CD8-positive, alpha-beta memory T cell (primary cell): ENCODE results near the gene SPDYE16. TPM values are rescaled to one million over a fixed set of nuclear protein-coding genes. Genes with fewer than 3 reads are reported as not detected.
"Not testable (repeated sequence)": the region's sequence is repeated elsewhere in the genome, so short reads cannot be mapped to it uniquely, and the experiment has no call there.

Experiments used
- CTCF ChIA-PET: fragments of 350-600 bp; sonication (Branson Sonifier 250); formaldehyde crosslinking; loops from one replicate; lab custom pipeline; 2021; ENCODE audit warnings: antibody characterized with exemption; lab: Charles Lee
- POLR2A ChIA-PET: fragments of 350-600 bp; sonication (Branson Sonifier 250); formaldehyde crosslinking; loops from one replicate; lab custom pipeline; 2021; ENCODE audit warnings: antibody characterized with exemption; lab: Charles Lee
- DNase-seq, 5 donors: peaks; one replicate each; pipeline versions ENCODE4 v3.0.0 to v3.0.0-alpha.2; 2020 to 2022; ENCODE audit warnings: mixed read lengths in 1 of 5
- H3K27ac ChIP-seq: one replicate; pipeline ENCODE4 v1.7.0; 2013; ENCODE audit warnings: low read depth, mild to moderate bottlenecking, low read length, moderate library complexity
- H3K27me3 ChIP-seq: 2 replicates; pipeline ENCODE4 v1.7.0; 2013; ENCODE audit warnings: low read length, mild to moderate bottlenecking; ENCODE audit not compliant: insufficient read depth, poor library complexity, severe bottlenecking
- H3K36me3 ChIP-seq: 2 replicates; pipeline ENCODE4 v1.7.0; 2013; ENCODE audit warnings: mild to moderate bottlenecking, low read length, moderate library complexity; ENCODE audit not compliant: insufficient read depth
- H3K4me1 ChIP-seq: 2 replicates; pipeline ENCODE4 v1.7.0; 2013; ENCODE audit warnings: mild to moderate bottlenecking, low read length, moderate library complexity; ENCODE audit not compliant: insufficient read depth
- H3K4me3 ChIP-seq: 2 replicates; pipeline ENCODE4 v1.7.0; 2013; ENCODE audit warnings: mild to moderate bottlenecking, low read length
- H3K9me3 ChIP-seq: 2 replicates; pipeline ENCODE4 v1.7.0; 2013; ENCODE audit warnings: mild to moderate bottlenecking, low read length
- H3K27ac Mint-ChIP-seq, 8 donors: one replicate each; pipeline ENCODE4 v1.8.0; 2020 to 2021; ENCODE audit warnings: mixed read lengths in 8 of 8, mild to moderate bottlenecking in 6 of 8, inconsistent platforms in 3 of 8, moderate library complexity in 3 of 8
- H3K27me3 Mint-ChIP-seq, 2 donors: one replicate each; pipeline ENCODE4 v1.8.0; 2020 to 2021; ENCODE audit warnings: mixed read lengths in 2 of 2, mild to moderate bottlenecking in 1 of 2, moderate library complexity in 1 of 2
- H3K36me3 Mint-ChIP-seq, 3 donors: one replicate each; pipeline ENCODE4 v1.8.0; 2020 to 2021; ENCODE audit warnings: mixed read lengths in 3 of 3, inconsistent platforms in 1 of 3, mild to moderate bottlenecking in 1 of 3
- H3K4me1 Mint-ChIP-seq, 3 donors: one replicate each; pipeline ENCODE4 v1.8.0; 2020 to 2021; ENCODE audit warnings: mixed read lengths in 3 of 3, inconsistent platforms in 1 of 3, mild to moderate bottlenecking in 1 of 3
- H3K4me3 Mint-ChIP-seq, 7 donors: one replicate each; pipeline ENCODE4 v1.8.0; 2020 to 2021; ENCODE audit warnings: mixed read lengths in 7 of 7, mild to moderate bottlenecking in 6 of 7, moderate library complexity in 4 of 7, inconsistent platforms in 2 of 7
- H3K9me3 Mint-ChIP-seq, 5 donors: one replicate each; pipeline ENCODE4 v1.8.0; 2020 to 2022; ENCODE audit warnings: mixed read lengths in 5 of 5, mild to moderate bottlenecking in 3 of 5, moderate library complexity in 2 of 5, inconsistent platforms in 1 of 5
- polyA plus RNA-seq: library from polyadenylated mRNA; unstranded; fragments of 300-500 nt; fragmentation: Illumina TruSeq; gene quantifications from one replicate; pipeline ENCODE4 v1.2.3, GENCODE V29; 2021
- total RNA-seq, 2 experiments: library from RNA; stranded (reverse); gene quantifications; one replicate each; pipeline ENCODE4 v1.2.3, GENCODE V29; 2021

Gene SPDYE16
- total and polyA plus RNA-seq, 3 experiments from 2014 or later, result 0.13 to 0.42 (median 0.20) TPM

DNA sequence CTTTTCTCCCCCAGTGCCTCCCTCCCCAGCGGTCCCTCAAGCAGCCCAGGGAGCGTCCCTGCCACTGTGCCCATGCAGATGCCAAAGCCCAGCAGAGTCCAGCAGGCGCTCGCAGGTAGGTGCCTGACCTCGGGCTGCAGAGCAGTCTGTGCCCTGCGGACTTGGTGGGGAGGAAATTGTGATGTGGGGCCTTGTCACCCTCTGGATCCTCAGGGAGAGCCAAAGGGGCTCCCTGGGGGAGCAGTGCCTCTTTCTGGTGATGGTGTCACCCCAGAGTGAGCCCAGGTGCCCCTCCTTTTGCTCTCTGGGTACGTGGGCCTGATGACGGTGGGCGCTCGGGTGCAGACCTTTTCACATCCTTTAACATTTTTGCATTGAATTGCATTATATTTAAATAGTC, 51.0 kb downstream of the SPDYE16 start:
- H3K36me3 Mint-ChIP-seq, CTCF ChIA-PET, H3K27me3 ChIP-seq, H3K27ac Mint-ChIP-seq, H3K9me3 Mint-ChIP-seq, H3K27ac ChIP-seq, H3K9me3 ChIP-seq, H3K4me3 ChIP-seq, POLR2A ChIA-PET, H3K4me1 Mint-ChIP-seq, H3K4me3 Mint-ChIP-seq, H3K36me3 ChIP-seq, H3K4me1 ChIP-seq, H3K27me3 Mint-ChIP-seq: not testable (repeated sequence)
- peak in 1 of 5 donors; percentile 21 for DNase-seq

DNA sequence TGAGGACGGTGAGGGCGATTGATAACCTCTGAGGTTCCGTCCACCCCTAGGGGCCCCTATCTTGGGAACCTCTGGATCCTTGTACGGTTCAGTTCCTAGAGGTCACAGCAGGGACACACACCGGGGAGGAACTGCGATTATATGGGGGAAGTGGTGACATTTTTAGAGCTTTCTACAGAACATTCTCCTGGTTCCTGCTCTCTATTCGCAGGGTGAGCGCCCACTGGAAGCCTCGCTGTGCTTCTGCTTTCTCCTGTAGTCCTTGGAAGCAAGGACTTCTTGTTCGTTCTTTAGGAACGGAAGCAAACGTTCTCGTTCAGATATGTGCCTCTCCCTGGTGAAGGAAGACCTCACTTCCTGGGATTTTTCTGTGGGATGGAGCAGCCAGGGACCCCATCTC, 55.1 kb downstream of the SPDYE16 start:
- H3K36me3 Mint-ChIP-seq, H3K27me3 ChIP-seq, H3K9me3 Mint-ChIP-seq, H3K4me3 ChIP-seq, H3K9me3 ChIP-seq, DNase-seq, H3K27ac ChIP-seq, H3K4me3 Mint-ChIP-seq, H3K27me3 Mint-ChIP-seq, H3K4me1 Mint-ChIP-seq, CTCF ChIA-PET, H3K27ac Mint-ChIP-seq, POLR2A ChIA-PET, H3K36me3 ChIP-seq, H3K4me1 ChIP-seq: not testable (repeated sequence)

DNA sequence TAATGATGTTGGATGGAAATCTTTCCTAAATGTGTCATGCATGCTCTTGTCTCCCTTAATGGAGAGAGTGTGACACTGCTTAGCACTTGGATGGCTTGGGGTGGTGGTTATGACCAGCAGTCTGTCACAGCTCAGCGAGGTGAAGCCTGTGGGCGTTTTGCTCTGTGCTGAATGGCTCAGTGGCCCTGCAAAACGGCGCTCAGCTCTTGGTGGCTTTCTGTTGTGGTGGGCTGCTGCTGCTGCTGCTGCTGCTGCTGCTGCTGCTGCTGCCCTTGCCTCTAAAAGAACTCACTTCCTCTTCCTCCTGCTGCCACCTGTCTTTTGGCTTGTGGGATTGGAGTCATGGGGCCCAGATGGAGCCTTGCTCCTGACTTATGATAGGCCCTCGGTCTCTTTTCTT, 56.5 kb downstream of the SPDYE16 start:
- H3K27me3 Mint-ChIP-seq, H3K27me3 ChIP-seq, H3K9me3 Mint-ChIP-seq, H3K9me3 ChIP-seq, H3K4me3 ChIP-seq, H3K27ac ChIP-seq, CTCF ChIA-PET, H3K4me1 ChIP-seq, H3K36me3 ChIP-seq, POLR2A ChIA-PET, H3K4me1 Mint-ChIP-seq: not testable (repeated sequence)
- Mint-ChIP-seq H3K27ac (peak overlapping the region; percentile 52 to 92 (median 72)), H3K4me3 (peak overlapping the region in 4 of 7 donors; percentile 38 to 79 (median 55)), H3K36me3 (peaks cover 0 to 18% (median 2%) of the 10 kb centered on the region in 3 donors)
- DNase-seq, result peak in 4 of 5 donors; percentile 13 to 60 (median 54)

DNA sequence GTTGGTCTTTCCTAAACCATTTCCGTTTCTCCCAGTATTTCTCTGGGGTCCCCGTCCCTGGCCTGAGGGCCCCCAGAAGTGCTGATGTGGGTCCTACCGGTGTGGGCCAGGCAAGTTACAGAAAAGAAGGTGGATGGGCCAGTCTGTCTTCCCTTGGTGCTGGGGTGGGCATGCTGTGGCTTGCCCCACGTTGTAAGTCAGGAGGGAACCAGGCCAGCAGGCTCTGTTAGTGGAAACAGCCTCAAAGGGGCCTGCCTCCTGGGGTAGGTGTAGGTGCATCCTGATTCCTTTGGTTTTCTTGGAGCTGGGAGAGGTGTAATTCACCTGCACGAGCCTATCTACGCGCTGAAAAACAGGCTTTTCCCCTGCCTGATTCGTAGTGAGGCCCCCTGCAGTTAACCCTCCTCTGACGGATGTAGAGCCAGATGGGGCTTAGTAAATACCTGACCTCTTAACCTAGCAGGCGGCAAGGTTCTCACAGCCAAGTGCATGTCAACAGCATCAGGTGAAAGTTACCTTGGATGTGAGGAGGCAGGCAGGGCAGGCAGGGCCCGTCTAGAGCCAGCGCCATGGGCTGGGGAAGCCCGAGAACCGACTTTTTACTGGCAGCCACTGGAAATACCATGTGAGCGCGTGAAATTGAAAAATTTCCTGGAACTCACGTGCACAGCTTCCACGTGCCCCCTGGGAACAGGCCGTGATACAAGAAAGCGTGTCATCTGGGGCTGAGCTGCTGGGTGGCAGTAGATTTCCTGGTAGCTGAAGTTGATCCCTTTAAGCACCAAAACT, 57.1 kb downstream of the SPDYE16 start:
- H3K4me1 ChIP-seq, H3K9me3 Mint-ChIP-seq, H3K27me3 Mint-ChIP-seq, H3K4me3 ChIP-seq, H3K36me3 ChIP-seq, POLR2A ChIA-PET, H3K27me3 ChIP-seq, CTCF ChIA-PET, H3K4me3 Mint-ChIP-seq, H3K9me3 ChIP-seq, H3K4me1 Mint-ChIP-seq, H3K27ac ChIP-seq: not testable (repeated sequence)
- Mint-ChIP-seq H3K36me3 (peaks cover 0 to 18% (median 2%) of the 10 kb centered on the region in 3 donors), H3K27ac (peak overlapping the region in 1 of 8 donors; percentile 68)
- DNase-seq, result peak in 1 of 5 donors; percentile 1

DNA sequence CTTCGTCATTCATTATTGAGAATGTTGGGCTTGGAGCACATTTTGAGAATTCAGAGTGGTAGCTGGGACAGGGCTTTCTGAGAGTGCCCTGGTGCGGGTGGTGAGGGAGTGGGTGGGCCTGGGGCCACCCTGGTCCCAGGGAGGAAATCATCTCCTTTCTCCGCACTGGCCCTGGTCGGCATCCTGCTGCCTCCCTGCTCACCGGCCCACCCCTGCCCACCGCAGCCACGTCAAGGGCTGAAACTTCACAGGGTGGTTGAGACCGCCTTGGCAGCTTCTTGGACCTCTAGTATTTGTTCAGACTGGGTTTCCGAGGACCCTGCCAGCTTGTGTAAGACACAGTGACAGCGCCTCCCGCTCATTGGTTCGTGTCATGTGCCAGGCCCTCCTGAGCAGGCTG, 58.6 kb downstream of the SPDYE16 start:
- DNase-seq, result peak in 1 of 5 donors; percentile 24
- H3K4me1 ChIP-seq, H3K27me3 ChIP-seq, H3K4me3 ChIP-seq, H3K9me3 Mint-ChIP-seq, POLR2A ChIA-PET, H3K27me3 Mint-ChIP-seq, H3K27ac ChIP-seq, H3K36me3 ChIP-seq, H3K4me1 Mint-ChIP-seq, CTCF ChIA-PET, H3K27ac Mint-ChIP-seq, H3K9me3 ChIP-seq, H3K4me3 Mint-ChIP-seq: not testable (repeated sequence)
- peaks cover 0 to 22% (median 2%) of the 10 kb centered on the region in 3 donors for H3K36me3 Mint-ChIP-seq

DNA sequence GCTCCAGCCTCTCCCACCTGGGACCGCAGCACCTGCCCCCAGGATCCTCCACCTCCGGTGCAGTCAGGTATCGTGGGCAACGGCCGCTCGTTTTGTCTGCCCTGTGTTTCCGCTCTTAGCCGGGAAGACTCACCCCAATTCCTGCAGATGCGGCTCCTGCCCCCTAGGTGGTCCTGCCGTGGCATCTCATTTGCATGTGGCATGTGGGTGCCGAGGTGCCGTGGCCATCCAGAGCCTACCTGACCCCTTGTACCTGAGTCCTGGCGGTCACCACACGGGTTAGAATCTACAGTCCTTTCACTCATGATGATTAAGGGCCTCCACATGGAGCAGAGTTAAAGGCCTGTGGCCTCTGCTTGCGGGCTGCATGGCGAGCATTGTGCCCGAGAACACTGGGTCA, 60.0 kb downstream of the SPDYE16 start:
- H3K36me3 ChIP-seq, H3K4me3 Mint-ChIP-seq, H3K4me1 ChIP-seq, H3K4me3 ChIP-seq, DNase-seq, POLR2A ChIA-PET, H3K27ac ChIP-seq, H3K27me3 ChIP-seq, H3K27me3 Mint-ChIP-seq, CTCF ChIA-PET, H3K9me3 ChIP-seq, H3K4me1 Mint-ChIP-seq, H3K9me3 Mint-ChIP-seq: not testable (repeated sequence)
- H3K36me3 Mint-ChIP-seq, result peaks cover 0 to 22% (median 2%) of the 10 kb centered on the region in 3 donors
- H3K27ac Mint-ChIP-seq, result peak overlapping the region in 1 of 8 donors; percentile 66

DNA sequence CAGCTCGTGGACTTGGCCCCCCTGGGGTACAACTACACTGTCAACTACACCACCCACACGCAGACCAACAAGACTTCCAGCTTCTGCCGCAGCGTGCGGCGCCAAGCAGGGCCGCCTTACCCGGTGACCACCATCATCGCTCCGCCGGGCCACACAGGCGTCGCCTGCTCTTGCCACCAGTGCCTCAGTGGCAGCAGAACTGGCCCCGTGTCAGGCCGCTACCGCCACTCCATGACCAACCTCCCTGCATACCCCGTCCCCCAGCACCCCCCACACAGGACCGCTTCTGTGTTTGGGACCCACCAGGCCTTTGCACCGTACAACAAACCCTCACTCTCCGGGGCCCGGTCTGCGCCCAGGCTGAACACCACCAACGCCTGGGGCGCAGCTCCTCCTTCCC, 60.4 kb downstream of the SPDYE16 start:
- H3K4me1 ChIP-seq, H3K4me3 Mint-ChIP-seq, H3K36me3 ChIP-seq, H3K27ac ChIP-seq, H3K27me3 ChIP-seq, H3K9me3 ChIP-seq, POLR2A ChIA-PET, CTCF ChIA-PET, DNase-seq, H3K27me3 Mint-ChIP-seq, H3K4me3 ChIP-seq, H3K4me1 Mint-ChIP-seq, H3K9me3 Mint-ChIP-seq: not testable (repeated sequence)
- H3K27ac Mint-ChIP-seq, result peak overlapping the region in 1 of 8 donors; percentile 26
- H3K36me3 Mint-ChIP-seq, result peaks cover 0 to 22% (median 2%) of the 10 kb centered on the region in 3 donors
